HT1080 (cell line): ENCODE measurements around the gene NET1. TPM values are rescaled to one million over a fixed set of nuclear protein-coding genes. Genes with fewer than 3 reads are reported as not detected.
"Not testable (repeated sequence)": the region's sequence is repeated elsewhere in the genome, so short reads cannot be mapped to it uniquely, and the experiment has no call there.

ENCODE experiments used
- DNase-seq: peaks from one replicate; pipeline ENCODE4 v3.0.0-alpha.2; 2015; ENCODE audit warnings: low read depth
- total RNA-seq: library from RNA; depleted of rRNA; stranded (reverse); fragments of >200 nt; shearing (Covaris generic); gene quantifications from 2 replicates; pipeline ENCODE4 v1.2.3, GENCODE V29; 2014

The NET1 gene
- total RNA-seq, 1 experiment from 2014 or later = 58.3 TPM

DNA sequence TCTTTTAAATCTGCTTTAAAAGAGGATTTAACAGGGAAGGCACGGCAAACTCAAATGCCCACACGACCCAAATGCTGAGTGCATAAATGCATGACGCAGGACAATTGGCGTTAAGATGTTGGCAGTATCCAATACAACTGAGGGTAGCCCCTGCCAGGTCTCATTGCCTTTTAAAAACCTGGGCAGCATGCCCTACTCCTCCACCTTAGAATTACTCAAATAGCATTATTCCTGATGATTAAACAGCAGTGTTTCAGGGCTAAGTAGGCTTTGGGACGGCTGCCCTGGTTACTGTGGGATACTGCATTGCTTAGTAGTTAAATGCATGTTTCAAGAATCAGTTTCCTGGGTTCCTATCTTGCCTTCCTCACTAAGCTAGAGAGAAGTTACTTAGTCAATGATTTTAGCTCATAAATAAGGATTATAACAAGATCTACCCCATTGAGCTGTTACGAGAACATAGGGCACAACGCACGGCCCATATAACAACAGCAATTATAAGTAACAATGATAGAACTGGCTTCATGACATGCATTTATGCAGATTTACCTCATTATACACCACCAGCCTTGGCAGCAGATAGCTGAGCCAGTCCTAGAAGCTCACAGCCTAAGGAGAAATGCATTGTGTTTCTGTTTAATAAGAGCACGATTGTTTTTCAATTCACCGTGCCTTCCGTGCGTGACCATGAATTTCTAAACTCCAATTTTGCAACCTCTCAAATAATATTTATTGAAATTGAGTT, 15.6 kb upstream of the NET1 start:
- no peak for DNase-seq

DNA sequence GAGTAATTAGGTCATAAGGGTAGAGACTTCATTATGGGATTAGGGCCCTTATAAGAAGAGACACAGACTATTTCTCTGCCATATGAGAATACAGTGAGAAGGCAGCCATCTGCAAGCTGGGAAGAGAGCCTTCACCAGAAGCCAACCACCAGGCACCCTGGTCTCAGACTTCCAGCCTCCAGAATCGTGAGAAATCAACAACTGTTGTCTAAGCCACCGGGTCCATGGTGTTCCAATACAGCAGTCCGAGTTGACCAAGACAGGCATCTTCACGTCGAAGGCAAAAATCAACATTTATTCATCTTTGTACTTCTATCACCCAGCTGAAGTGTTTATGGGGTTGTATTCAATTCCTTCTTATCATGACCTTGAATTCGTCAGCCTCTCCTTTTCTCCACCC, 13.0 kb upstream of the NET1 start:
- no peak for DNase-seq

DNA sequence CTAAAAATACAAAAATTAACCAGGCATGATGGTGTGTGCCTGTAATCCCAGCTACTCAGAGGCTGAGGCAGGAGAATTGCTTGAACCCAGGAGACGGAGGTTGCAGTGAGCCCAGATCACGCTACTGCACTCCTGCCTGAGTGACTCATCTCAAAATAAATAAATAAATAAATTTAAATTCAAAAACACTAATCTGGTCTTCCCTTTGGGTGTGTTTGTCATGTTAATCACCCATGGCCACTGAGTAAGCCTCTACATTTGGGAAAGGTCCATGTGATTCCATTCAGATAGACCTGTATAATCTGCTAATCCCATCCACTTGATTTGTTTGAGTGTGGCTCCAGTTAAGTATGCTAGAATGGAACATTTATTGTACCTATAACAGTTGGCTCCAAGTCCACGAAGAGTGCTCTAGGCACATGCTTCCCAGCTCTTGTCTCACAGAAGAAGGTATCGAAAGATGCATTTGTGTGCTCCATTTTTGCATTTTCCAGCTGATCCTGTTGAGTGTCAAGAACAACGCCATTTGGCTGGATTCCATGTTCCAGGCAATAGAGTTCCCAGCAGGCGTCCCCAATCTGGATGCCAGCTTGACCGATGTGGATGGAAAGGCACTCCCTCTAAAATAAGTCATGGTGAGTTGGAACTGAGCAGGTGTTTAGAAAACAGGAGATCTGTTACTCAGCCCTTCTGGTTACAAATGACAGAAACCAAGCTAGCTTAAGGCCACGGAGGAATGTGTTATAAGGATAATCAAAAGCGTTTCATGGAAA, 11.7 kb upstream of the NET1 start:
- no peak for DNase-seq

DNA sequence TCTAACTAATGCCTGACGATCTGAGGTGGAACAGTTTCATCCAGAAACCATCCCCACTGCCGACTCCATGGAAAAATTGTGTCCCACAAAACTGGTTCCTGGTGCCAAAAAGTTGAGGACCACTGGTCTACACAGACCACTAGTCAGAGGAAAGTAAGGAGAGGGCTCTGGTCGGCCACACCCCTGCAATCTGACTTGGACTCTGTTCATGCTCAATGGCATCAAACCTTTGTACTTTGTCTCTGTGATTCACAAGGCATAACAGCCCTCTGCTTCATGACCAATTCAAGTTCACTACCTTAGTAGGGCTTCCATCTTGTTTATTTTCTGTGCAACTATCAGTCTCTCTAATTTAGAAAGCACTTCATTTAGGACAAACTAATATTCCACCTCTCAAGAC, 9.6 kb upstream of the NET1 start:
- no peak for DNase-seq

DNA sequence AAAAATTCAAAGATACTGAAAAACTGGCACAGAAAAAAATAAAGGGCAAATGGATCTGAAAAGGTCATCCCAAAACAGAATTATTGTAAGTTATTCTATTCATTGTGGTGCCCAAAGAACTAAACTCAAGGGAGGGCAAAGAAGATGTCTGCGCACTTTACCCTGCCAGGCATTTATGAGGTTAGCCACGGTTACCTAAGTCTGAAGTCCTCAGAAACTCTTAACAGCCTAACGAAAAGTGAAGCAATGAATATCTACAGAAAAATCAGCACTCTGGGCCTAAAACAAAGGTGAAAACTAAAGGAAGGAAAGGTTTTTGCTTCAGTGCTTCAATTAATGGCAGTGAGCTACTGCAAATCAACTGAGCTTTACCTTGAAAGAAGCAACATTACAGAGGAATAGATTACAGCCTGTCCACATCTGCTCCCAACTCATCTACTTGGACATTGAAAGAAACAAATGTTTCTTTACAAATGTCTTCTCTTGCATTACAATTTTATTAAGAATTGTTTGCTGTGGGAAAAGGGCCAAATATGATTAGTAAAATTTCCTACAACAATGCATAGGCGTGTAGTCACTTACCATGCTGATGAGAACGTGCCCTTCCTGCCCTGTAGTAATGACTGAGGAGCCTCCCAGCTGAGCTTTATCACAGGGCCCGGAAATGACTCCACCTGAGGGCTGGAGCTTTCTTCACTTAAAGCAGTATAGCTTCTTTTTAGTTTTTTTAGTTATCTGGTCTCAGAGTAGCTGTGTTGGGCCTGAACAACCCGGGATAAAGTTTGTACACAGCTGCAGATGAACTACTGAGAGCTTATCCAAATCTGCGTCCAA, 7.9 kb upstream of the NET1 start, which contains the start of gene TUBAL3:
TUBAL3 (minus strand) TSS at position 621 of the 834 bp plus-strand sequence; CDS start at position 585, 36 bp downstream.
- peak; percentile 43 for DNase-seq

DNA sequence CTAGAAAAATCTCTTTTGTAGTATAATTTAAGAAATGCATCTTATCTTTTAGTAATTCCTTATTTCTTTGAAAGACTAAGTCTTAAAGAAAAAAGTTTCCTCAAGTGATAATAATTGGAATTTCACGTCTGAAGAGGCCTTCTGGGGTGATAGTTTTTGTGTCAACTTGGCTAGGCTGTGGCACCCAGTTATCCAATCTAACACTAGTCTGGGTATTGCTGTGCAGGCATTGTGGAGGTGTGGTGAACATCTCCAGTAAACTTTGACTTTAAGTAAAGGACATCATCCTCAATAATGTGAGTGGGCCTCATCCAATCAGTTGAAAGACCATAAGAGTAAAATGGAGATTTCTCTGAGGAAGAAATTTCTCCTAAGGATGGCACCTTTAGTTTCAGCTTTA, 5.4 kb upstream of the NET1 start:
- no peak for DNase-seq

DNA sequence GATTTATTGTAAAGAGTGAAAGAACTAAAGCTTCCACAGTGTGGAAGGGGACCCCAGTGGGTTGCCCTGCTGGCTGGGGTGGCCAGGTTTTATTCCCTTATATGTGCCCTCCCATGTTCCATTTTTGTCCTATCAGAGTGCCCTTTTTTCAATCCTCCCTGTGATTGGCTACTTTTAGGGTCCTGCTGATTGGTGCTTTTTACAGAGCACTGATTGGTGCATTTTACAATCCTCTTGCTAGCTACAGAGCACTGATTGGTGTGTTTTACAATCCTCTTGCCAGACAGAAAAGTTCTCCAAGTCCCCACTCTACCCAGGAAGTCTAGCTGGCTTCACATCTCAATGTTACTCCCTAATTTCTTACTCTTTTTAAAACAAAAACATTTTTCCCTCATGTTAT, 1.6 kb upstream of the NET1 start:
- DNase-seq = not testable (repeated sequence)

DNA sequence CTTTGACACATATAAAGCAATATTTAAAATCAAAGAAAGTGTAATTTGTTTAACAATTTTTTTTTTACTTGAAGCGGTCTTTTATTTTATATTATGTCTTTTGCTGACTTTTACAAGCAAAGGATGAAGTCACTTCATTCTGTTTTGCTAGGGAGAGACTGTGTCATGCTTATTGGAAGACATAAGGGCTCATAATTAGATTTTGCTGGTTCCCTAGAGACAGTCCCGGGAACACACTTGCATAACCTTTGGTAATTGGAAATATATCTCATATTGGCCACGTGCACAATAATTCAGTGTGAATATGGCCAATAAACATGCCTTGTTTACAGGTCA, 448 bp upstream of the NET1 start:
- no peak for DNase-seq

DNA sequence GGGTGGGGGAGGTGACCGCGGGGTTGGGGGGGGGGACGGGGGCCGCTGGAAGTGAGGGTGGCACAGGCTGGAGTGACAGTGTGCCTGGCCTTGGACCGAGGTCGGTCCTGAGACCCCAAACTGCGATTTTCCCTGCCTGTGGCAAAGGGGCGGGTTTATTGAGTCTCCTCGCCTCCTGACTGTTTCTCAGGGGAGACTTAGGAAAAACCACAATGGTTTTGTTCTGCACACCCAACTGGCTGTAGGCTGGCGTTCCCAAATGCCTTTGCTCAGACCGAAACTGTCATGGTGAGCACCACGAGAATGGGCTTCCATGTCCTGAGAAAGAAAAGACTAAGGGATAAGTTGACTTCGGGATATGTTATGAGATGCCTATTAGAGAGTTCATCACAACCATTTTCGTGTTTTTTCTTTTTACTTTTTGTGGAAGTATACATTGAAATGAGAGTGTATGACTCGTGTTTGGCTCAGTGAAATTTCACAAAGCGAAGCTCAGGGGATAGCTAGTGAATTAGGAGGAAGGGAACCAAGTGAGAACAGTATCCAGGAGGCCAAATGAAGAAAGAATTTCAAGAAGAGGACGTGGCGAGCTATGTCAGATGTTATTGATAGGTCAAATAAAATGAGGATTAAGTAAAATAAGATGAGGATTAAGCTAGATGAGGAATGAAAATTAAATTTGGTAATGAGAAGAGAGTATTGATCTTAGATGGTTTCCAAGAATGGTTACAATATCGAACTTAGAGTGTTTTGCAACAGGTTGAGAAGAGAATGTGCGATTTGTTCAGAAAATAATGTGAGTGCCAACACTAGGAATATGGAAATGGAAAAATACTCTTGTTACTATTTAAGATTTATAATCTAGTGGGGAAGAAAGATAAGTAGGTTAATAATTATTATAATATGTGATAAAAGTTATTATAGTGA, 918 bp downstream of the NET1 start:
- peak; percentile 43 for DNase-seq

DNA sequence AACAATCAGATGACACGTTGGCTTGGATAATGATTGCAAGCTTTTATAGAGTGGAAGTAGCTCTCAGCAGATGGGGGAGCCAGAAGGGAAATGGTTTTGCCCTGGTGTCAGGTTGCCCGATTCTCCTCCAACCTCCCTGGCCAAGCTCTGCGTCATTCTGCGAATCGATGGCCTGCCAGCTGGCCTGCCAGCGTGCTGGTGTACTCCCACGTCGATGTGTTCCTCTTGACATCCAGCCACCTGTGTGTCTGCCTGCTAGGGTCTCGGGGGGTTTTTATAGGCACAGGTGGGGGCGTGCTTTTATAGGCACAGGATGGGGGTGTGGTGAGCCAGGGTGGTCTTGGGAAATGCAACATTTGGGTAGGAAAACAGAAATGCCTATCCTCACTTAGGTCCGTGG, 4.6 kb downstream of the NET1 start:
- no peak for DNase-seq

DNA sequence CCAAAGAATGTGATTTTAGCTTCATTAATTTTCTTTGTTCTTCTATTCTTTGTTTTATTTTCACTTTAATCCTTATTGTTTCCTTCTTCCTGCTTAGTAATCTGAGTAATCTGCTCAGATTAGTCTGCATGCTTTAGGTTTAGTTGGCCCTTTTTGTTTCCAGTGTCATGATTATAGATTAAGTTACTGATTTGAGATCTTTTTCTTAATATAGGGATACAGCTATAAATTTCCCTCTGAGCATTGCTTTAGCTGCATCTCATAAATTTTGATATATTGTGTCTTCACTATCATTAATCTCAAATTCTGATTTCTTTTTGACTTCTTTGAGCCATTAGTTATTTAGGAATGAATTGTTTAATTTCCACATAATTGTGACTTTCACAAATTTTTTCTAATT, 6.2 kb downstream of the NET1 start:
- DNase-seq = no peak

DNA sequence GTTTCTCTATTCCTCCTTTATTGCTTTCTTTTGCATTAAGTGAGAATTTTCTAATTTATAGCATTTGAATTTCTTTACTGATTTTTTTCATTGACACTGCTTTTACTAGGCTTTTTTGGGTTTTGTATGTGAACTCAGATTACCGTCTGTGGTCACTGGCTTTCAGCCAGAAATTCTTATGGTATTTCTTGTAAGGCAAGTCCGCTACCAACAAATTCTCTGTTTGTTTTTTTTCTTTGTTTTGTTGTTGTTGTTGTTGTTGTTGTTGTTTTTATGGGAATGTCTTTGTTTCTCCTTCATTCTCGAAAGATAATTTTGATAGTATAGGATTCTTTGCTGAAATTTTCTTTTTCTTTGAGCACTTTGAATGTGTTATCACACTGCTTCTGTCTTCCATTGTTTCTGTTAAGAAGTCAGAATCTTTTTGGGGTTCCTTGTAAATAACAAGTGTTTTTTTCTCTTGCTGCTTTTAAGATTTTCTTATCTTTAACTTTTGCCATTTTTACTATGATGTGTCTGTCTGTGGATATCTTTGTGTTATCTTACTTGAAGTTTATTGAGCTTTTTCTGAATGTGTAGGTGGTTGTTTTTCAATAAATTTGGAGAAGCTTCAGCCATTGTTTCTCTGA, 7.2 kb downstream of the NET1 start:
- DNase-seq = no peak

DNA sequence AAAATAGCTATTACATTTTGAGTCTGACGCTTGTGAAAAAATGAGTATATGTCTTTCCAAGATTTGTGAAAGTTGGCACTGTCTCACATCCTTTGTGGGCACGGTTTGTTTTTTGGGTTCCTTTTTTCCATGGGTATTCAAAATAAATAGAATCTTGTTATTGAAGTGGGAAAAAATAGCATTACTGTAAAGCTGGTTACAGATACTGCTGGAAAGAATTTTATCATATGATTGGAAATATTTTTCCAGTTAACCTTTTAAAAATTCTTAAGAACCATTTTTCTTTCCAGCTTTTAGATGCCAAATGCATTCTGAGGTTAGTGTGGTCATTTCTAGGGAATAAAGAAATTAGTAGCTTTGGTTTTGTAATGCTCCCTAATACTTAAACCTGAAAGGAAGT, 11.4 kb downstream of the NET1 start:
- no peak for DNase-seq

DNA sequence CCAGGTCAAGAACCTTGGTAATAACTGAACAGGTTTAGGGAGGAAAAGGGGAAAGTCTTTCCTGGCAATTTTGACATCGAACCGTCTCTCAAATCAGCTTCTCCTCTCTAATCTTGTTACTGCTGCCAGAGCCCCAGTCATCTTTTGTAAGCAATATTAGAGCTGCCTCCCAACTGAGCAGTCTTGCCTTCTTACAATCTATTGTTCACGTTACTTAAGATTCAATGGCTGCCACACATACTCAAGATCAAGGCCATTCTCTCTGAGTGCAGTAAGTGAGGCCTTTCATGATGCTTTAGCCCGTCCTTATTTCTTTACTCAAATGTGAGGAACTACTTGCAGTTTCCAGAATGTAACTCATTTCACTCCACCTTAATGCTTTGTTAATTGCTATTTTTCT, 12.4 kb downstream of the NET1 start:
- DNase-seq = no peak

DNA sequence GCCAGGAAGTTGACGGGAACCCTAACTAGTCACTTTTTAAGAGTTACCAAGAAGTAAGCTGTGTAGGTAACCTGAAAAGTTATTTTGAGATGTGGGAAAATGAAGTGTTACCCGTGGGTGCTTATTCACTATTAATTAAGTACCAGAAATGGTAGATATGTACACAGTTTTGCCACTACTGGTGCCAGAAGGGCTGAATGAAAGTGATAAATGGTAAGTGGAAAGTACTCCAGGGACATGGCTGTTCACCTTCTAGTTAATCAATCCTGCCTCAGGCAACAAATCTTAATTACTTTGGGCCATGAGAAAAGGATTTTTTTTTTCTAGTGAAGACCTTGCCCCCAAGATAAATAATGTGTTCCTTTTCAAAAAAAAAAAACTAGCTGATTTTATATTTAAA, 15.8 kb downstream of the NET1 start:
- DNase-seq = no peak

DNA sequence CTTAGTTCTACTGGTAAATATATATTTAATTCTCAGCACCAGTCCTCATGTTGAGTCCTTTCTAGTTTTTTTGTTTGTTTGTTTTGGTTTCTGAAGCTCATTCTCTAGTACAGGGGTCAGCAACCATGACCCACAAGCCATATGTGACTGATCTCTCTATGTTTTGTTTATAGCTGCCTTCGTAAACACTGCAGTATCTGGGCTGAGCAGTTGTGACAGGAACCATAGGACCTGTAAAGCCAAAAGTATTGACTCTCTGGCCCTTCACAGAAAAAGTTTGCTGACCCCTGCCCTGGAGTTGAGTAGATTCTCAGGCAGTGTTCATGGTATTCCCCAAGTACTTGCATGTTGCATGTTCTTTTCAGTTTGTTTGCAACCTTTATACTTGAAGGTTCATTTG, 20.8 kb downstream of the NET1 start:
- DNase-seq = no peak

DNA sequence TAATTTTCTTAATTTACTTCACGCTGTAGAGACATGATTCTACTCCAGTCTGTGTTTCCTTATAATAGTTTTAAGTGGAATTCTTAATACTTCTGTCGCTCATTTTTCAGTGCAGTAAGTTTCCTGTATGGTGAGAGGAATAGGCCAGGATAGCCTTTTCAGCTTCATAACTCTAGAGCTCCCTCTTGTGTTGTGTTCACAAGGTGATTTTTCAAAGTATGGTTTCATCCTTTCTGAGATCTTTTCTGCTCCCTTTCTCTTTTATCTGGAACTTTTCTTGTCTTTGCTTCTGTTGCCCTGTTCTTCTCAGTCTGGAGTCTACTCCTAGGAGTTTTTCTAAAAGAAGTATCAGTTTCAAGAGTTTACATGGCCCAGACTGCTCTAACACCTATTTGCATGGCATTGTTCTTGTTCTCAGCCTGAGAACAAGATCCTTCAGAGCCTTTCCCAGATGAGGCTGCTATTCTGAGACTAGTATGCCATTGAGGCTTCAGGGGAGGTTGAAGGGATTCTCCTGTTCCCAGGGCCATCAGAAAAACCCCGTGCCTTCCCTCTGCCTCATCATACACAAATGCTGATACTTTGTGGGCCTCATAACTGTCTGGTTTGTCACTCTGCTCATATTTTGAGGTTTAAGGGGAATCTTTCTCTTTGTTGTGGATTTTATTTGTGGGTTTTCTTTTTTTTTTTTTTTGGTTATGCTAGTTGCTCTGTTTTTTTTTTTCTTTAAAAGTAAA, 21.8 kb downstream of the NET1 start:
- peak; percentile 38 for DNase-seq

DNA sequence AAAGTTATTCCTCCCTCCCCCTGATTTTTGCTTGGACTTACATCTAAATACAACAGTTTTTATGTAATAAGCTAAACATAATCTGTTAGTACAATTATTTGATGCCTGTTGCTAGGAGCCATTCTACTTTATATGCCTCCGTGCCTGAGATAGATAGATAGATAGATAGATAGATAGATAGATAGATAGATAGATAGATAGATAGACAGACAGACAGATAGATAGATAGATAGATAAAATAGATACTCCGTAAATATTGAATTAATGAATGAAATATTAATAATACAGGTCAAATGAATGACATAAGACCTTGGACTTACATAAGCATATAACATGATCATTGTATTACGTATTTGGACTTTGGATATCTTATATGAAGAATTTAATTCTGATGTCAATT, 23.0 kb downstream of the NET1 start:
- DNase-seq = no peak

DNA sequence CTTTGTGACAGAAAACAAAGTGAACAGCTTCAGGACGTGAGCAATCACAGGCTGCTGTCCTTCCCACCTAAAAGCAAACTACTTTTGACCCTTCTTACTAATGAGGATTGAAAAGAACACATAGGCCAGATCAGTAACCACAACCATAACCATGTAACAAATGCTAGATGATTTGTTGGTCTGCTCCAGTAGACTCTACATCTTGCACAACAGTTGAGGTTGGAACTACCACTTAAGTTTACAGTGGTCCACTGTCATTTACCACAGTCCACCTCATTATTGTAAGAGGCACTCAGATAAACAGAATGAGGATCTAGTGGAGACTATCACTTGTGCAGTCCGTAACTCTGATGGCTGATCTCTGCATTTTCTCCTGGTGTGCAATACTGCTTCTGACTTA, 27.8 kb downstream of the NET1 start:
- DNase-seq = no peak

DNA sequence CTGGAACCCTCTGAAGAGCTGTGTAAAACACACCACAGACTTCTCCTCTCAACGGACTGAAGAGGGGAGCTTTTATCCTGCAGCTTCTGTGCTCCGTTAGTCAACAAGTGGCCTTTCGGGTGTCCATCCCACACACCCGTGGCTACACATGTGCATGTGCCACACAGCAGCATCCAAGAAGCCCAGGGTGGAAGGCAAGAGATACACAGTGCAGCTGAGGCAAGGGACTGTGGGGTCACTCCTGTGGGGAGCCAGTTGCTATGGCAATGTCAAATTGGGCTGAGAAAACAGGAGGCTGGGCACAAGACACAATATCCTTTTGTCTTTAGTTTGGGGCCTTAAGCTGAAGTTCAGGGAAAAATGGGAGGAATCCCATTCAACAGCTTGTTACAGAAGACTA, 28.7 kb downstream of the NET1 start:
- DNase-seq = no peak
